ENCODE data around the gene AP1S1. TPM values are rescaled to one million over a fixed set of nuclear protein-coding genes. Genes with fewer than 3 reads are reported as not detected.
"Not testable (repeated sequence)": the region's sequence is repeated elsewhere in the genome, so short reads cannot be mapped to it uniquely, and the experiment has no call there.

Gene AP1S1
- total RNA-seq, 4 donors from 2014 or later = 14.5 to 35.4 (median 22.7) TPM

GRCh38 chr7:101128040-101128834, 26.0 kb upstream of the AP1S1 start:
- peaks cover 0 to 43% (median 19%) of the 10 kb centered on the region in 4 donors for H3K4me1 ChIP-seq
- H3K36me3 ChIP-seq = no peaks in the 10 kb centered on the region
- no peaks in the 10 kb centered on the region for H3K27me3 ChIP-seq
- WGBS, 2 donors = 75 to 83% methylated on average over 10 to 14 of the region's 14 CpGs
- H3K27ac ChIP-seq = no peak overlapping the region
- no peak overlapping the region for H3K4me3 ChIP-seq
- no peak for DNase-seq (ENCODE audit: low spot score in 2 of 2)
- TF ChIP-seq EP300 (IDR thresholded peaks at IDR 0.05) = no peak
- TF ChIP-seq POLR2A (IDR thresholded peaks at IDR 0.05) = no peak
- no peak for TF ChIP-seq CTCF (IDR thresholded peaks at IDR 0.05)
- H3K9me3 ChIP-seq = no peaks in the 10 kb centered on the region

- 77 to 82% methylated on average over 3 of the region's 3 CpGs for WGBS, 2 donors
Observed at GRCh38 chr7:101129603-101130117, 24.6 kb upstream of the AP1S1 start.

GRCh38 chr7:101132626-101133600, 21.4 kb upstream of the AP1S1 start:
- WGBS, 2 donors = 86 to 92% methylated on average over 18 of the region's 18 CpGs
- not testable (repeated sequence) for H3K9me3 ChIP-seq; H3K4me1 ChIP-seq; H3K4me3 ChIP-seq; H3K36me3 ChIP-seq; DNase-seq (ENCODE audit: low spot score in 2 of 2); H3K27me3 ChIP-seq; H3K27ac ChIP-seq

More at GRCh38 chr7:101129603-101130117, 24.6 kb upstream of the AP1S1 start:
- Histone ChIP-seq H3K4me3 (no peak overlapping the region), H3K27me3 (no peaks in the 10 kb centered on the region), H3K9me3 (no peaks in the 10 kb centered on the region), H3K36me3 (no peaks in the 10 kb centered on the region), H3K4me1 (peaks cover 0 to 33% (median 15%) of the 10 kb centered on the region in 4 donors), H3K27ac (no peak overlapping the region)
- no peak for TF ChIP-seq EP300 (IDR thresholded peaks at IDR 0.05)
- TF ChIP-seq CTCF (IDR thresholded peaks at IDR 0.05) = no peak
- TF ChIP-seq POLR2A (IDR thresholded peaks at IDR 0.05) = no peak
- DNase-seq (ENCODE audit: low spot score in 2 of 2) = no peak

GRCh38 chr7:101133621-101134398, 20.5 kb upstream of the AP1S1 start:
- WGBS, 2 donors = 74 to 75% methylated on average over 15 of the region's 15 CpGs
- Histone ChIP-seq H3K27ac (no peak overlapping the region), H3K27me3 (no peaks in the 10 kb centered on the region), H3K36me3 (peaks cover 0 to 3% (median 0%) of the 10 kb centered on the region in 3 donors), H3K4me1 (peaks cover 0 to 15% (median 4%) of the 10 kb centered on the region in 4 donors), H3K9me3 (no peaks in the 10 kb centered on the region), H3K4me3 (no peak overlapping the region)
- no peak for DNase-seq (ENCODE audit: low spot score in 2 of 2)
- TF ChIP-seq EP300 (IDR thresholded peaks at IDR 0.05) (no peak), CTCF (IDR thresholded peaks at IDR 0.05) (no peak), POLR2A (IDR thresholded peaks at IDR 0.05) (no peak)

GRCh38 chr7:101134399-101134980, 19.8 kb upstream of the AP1S1 start:
- TF ChIP-seq EP300 (IDR thresholded peaks at IDR 0.05) = no peak
- TF ChIP-seq CTCF (IDR thresholded peaks at IDR 0.05) = no peak
- no peak overlapping the region for H3K4me3 ChIP-seq
- no peak overlapping the region for H3K27ac ChIP-seq
- H3K36me3 ChIP-seq = peaks cover 0 to 3% (median 0%) of the 10 kb centered on the region in 3 donors
- DNase-seq (ENCODE audit: low spot score in 2 of 2) = no peak
- H3K27me3 ChIP-seq = no peaks in the 10 kb centered on the region
- WGBS, 2 donors = 62 to 69% methylated on average over 6 of the region's 6 CpGs
- no peaks in the 10 kb centered on the region for H3K9me3 ChIP-seq
- peaks cover 0 to 15% (median 4%) of the 10 kb centered on the region in 4 donors for H3K4me1 ChIP-seq

Data from tibial nerve (tissue), 4 donors.